ENCODE results near the gene CAMKMT.

Gene CAMKMT

DNA sequence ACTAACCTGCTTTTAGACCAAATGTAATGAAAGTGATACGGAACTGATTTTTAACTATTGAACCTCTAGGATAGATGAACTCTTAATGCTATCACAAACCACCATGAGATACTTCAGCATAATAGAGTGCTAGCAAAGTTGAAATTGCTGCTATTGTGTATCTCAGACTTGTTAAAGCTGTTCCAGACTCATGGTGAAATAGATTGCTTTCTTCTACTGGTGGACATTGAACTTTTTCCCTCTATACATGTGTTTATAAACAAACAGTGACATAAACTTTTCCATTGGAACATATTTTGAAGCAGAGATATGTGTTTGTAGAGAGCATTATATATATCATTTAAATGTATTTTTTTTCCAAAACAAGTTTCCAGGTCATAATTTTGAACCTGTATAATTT is 157.3 kb downstream of the CAMKMT start:
- DNase-seq, result no peak

DNA sequence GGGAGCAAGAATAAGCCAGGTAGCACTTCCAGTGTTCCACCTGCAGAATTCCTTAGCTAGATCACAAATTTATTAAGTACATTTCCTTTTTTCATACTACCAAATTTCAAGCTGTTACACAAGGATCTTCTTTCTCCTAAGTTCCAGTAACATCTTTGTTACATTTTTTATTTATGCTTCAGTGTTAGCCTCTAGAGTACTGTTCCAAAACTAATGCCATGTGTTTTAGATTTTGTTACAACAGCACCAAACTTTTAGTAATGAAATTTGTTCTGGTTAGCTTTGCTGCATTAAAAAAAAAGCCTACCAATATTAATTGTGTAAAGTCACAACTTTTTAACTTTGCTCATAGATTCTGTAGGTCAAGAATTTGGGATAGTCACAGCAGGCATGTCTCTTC is 161.1 kb downstream of the CAMKMT start:
- DNase-seq, result no peak

DNA sequence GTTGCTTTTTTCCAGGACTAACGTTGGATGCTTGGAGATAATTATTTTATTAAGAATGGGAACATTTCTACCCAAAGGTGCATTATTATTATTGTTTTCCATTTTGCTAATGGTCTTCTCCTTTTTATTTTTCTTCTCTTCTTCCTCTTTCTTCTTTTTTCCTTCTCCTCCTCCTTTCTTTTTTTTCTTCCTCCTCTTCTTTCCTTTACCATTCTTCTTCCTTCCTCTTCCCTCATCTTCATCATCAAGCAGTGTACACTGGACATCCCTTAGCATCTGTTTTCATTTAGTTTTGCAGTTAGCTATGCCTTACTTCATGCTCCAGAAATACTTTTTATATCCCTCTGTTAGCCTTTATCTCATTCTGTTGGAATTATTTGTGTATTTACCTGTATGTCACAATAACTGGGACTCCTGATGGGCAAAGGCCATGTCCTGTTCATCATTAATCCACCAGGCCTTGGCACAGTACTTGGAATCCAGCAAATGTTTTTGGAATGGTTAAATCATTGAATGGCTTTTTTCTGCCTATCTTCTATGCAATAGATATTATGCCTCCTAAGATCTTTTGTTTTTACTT is 162.7 kb downstream of the CAMKMT start:
- no peak for DNase-seq

DNA sequence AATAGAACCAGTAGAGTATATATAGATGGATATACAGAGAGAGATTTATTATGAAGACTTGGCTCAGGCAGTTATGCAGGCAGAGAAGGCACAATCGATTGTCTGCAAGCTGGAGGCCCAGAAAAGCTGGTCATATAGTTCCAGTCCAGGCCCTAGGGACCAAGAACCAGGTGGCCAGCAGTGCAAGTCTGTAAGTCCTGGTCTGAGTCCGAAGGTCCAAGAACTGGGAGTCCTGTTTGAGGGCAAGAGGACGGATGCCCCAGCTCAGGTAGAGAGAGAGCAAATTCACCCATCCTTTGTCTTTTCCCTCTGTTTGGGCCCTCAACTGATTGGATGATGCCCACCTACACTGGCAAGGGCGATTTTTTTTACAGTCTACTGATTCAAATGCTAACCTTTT is 164.6 kb downstream of the CAMKMT start:
- no peak for DNase-seq

DNA sequence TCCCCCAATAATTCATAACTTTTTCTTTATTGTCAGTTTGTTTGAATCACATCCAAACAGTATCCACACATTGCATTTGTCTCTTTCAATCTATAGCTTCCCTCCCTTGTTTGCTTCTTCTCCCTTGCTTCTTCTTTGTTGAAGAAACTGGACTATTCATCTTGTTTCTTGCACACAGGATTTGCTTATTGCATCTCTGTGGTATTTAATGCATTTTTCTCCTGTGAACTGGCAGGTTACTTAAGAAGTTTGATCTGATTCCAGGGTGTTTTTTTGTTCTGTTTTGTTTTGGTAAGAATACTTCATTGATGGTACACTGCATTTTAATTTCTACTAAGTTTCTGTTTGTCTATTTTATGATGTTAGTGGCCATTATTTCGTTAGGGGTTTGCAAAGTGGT is 166.8 kb downstream of the CAMKMT start:
- DNase-seq, result no peak

DNA sequence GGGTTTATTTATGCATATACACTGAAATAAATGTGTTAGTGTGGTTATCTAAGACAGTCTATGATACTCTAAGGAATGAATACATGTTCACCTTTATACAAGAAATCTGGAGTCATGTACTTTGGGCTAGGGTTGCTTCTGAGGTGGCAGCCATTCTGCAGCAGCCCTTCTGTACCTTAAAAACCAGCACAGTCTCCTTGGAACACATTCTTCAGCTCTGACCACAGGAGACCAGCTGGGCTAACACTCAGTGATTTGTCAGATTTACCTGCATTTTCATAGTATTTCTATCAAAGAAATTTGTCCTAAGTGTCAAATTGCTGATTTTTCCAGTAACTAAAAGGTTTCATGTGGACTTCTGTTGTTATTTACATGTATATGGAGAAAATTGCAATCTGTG is 167.7 kb downstream of the CAMKMT start:
- DNase-seq, result no peak

DNA sequence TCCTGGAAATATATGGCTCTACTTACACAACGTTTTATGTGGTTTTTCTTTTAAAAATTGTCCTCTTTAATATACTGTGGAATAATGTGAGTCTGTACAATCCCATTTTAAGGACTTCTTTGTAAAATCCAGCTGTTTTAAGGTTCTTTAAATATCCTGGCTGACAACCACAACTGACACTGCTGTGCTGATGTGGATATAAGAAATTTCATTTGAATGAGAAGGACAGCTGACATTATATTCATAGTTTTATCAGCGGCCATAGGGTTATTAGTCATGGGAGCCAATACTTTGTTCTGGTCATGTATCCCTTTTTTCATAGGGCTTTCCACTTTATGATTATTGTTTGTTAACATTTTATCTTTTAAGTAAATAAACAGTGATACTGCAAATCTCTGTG is 169.5 kb downstream of the CAMKMT start:
- no peak for DNase-seq

DNA sequence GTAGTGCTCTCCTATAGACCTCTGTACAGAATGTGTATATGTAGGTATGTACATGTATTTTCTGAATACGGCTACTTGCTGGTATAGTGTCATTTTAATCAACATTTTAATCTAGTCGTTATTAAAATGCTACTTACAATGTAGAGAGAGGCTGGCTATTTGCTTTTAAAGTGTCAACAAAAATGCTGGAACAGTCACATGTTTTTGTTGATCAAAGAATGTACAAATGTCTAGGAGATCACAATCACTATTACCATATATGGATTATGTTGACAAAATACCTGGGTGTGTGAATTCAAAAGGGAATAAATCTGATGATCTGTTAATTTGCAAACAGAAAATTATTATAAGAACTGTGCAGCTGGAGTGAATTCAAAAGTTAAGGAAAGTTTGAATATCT is 170.3 kb downstream of the CAMKMT start:
- DNase-seq, result no peak

DNA sequence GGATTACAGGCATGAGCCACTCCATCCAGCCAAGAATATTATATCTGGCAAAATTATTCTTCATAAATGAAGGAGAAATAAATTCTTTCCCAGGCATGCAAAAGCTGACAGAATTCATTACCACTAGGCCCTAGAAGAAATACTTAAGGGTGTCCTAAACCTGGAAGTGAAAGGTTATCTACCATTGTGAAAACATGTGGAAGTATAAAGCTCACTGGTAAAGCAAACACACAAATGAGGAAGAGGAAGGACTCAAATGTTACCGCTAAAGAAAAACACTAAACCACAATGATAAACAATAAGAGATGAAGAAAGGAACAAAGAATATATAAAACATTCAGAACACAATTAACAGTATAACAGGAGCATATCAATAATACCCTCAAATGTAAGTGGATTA is 171.8 kb downstream of the CAMKMT start:
- no peak for DNase-seq

DNA sequence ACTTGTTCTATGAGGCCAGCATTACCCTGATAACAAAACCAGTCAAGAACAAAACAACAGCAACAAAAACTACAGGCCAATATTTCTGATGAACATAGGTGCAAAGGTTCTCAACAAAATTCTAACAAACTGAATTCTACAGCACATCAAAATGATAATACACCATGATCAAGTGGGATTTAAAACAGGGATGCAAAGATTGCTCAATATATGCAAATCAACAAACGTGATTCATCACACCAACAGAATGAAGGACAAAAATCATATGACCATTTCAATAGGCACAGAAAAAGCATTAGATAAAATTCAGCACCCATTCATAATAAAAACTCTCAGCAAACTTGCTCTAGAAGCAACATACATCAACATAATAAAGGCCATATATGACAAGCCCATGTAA is 173.6 kb downstream of the CAMKMT start:
- DNase-seq, result no peak

DNA sequence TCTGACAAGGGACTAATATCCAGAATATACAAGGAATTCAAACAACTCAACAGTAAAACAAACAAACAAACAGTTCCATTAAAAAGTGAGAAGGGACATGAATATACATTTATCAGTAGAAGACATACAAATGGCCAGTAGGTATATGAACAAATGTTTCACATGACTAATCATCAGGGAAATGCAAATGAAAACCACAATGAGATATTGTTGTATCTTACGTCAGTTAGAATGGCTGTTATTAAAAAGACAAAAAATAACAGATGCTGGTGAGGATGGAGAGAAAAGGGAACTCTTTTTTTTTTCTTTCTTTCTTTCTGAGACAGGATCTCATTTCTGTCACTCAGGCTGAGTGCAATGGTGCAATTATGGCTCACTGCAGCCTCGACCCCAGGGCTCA is 175.5 kb downstream of the CAMKMT start:
- no peak for DNase-seq

DNA sequence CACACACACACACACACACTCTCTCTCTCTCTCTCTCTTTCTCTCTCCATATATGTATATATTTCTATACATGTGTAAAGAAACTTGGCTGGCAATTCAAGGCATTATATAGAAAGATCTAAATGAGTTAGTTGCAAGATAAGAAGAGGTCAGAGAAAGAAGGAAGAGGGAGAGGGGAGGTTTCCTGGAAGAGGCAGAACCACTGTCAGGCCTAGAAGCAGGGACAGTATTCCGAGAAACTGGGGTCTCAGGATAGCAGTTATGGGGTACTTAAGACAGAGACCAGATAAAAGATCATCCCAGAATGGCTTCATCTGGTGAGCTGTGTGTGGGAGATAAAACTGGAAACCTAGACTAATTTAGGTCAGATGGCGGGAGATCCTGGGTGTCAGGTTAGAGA is 180.8 kb downstream of the CAMKMT start:
- DNase-seq, result no peak

DNA sequence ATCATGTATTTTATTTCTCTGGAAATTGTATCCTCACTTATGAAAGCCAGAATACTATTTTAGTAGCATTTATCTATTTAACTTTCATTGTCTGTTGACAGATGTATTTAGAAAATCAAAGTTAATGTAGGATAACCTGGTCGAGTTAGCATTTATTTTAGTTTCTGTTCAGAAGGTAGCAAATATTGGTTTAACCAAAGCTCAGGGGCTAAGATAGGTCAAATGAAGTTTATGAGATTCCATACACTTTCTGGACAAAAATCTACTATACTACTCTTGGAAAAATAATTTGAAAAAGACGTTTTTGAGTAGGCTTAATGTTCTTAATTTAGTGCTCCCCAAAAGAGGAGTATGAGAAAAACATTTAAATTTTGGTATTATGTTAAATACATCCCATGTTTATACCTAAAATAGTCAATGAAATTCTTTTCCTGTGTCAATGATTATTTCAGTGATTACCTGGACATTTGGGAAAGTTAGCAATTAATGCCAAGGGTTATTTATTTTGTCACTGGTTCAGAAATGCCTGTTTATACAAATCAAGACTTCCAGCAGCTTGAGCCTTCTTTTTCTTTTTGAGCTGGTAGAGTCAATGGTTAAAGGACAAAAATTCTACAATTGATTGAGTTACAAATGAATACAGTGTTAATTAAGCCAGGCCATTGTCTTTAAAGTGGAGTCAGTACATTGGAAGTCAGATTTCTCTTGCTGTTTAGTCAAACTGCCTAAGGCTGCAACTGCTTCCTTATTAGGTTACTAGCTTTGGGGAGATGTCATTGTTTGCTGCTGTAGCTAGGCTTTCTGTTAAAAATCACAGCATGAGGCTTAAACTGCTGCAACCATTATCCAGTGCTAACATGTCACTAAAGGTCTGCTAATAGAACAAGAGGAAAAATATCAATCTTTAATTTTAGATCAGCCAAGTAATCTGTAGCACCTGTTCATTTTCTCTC is 182.3 kb downstream of the CAMKMT start:
- no peak for DNase-seq

DNA sequence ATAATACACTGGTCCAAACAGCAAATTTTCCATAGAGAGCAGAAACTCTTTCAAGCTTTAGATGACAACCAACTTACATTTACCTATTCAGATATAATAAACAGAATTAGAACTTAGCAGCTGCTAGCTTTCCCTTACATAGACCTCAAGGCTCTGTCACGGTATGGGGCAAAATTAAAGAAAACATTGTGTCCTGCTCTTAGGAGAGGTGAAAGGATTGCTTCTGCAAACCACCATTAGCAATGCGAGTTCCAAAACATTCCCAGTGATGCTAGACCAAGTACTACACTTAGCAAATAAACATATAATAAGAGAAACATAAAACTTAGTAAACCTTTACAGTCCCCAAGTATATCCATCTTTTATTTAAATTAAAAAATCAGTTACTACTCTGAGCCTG is 183.3 kb downstream of the CAMKMT start:
- no peak for DNase-seq

DNA sequence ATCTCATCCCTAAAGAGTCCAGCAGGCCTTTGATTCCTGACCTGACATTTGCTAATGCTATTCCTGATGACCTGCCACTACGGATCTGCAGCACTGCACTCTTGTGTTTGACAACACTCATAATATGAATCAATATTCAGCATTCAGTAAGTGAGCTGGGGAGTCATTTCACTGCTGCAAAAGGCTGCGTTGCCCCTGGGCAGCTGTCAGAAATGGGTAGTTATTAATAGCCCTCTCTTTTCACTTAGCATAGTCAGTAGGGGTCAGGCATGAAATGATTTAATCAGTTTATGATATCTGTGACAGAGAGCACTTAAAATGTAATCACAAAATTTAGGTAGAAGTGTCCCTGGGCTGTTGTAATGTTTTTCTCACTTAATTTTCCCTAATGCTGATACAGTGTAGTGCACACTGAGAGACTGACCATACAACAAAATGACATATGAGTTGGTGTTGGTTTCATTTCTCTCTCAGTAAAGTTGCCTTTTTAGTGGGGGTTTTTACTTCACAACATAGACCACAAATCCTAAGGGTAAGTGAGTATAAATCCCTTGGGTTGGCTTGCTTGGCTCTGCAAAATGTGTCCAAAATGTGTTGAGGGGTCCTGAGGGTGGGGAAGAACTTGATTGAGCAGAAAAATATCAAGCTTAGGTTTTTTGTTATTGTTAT is 184.8 kb downstream of the CAMKMT start:
- no peak for DNase-seq

DNA sequence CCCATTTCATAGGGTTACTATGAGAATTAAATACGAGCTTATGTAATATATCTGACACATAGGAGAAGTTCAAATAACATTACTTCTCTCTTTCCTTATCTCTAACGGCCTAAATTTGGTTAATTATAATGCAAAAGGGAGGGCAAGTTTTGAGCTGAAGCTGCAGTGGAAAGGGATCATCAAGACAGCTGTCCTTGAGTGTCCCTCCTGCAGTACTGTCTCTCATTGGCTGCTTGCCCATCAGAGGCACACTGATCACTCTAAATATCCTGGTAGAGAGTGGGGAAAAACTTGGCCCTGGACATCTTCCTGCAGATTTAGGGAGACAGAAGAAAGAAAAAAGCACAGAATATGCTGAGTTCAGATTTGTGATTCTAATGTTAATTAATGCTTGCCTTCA is 186.0 kb downstream of the CAMKMT start:
- no peak for DNase-seq

DNA sequence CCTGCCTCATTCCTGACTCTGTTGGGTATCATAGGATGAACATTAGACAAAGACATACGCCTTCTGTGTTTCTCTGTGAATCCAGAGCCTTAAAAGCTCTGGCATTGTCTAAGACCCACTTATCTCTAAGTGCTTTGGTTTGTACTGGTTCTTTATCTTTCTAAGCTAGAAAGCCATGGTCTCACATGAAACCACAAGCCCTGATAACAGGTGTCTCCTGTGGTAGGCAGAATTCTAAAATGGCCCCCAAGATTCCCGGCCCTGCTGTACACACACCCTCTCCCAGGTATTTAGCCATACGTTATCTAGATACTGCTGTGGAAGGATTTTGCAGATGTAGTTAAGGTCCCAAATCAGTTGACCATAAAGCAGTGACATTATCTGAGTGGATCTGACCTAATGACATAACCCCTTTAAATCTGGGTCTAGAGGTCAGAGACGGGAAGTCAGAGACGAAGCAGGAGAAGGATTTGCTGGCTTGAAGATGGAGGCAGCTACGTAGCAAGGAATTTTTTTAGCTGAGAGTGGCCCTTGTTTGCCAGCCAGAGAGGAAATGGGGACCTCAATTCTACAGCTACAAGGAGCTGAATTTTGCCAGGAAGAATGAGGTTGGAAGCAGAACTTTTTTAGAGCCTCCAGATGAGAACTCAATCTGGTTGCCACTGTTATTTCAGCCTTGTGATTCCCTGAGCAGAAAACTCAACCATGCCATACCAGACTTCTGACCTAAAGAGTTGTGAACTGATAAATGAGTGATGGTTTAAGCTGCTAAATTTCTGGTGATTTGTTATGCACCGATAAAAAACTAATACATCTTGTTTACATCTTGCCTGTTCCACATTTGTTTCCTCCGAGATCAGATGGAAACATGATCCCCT is 186.7 kb downstream of the CAMKMT start:
- no peak for DNase-seq

DNA sequence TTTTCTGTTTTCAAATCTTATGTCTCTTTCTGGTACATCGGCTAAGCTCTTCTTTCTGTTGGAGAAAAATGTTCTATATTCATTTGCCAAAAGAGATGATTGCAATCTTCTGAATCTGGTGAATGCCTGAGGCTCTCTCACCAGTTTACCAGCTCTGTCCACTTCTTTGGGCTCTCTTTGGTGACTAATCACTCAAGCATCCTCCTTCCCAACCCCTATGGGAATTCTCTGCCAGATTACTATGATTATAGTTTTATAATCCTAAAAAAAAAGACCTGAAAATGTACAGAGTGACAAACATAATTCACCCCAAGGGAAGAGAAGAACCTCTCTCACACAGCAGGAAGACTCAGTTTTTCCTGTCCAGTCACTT is 187.3 kb downstream of the CAMKMT start:
- no peak for DNase-seq

DNA sequence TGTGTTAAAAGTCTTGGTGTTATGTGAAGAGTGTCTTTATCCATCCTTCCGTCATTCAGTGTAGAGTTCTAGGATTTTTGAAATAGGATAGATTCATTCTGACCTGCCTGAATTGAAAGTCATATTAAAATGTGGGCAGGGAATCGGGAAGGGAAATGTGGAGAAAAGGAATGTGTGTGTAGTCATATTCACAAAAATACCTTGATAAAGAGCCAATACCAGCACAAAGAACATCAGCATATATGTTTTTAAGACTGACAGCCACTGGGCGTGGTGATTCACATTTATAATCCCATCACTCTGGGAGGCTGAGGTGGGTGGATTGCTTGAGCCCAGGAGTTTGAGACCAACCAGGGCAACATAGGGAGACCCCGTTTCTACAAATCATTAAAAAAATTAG is 188.1 kb downstream of the CAMKMT start:
- no peak for DNase-seq

DNA sequence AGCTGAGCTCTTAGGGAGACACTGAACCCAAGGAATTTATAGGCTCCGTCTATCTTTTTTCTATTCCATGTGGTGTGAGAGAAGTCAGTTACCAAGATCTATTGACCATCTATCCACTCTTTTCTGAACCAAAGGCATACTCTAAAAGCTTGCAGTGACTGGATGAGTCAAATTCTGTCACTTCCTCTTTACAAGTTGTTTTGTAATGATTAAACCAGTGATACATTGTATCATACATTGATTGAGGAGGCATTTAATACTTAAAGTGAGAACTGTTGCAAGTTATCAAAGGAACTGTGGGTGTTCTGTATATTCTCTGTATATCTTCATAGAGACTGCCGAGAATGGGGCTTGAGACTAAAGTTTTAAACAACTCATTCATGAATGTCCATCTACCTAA is 188.8 kb downstream of the CAMKMT start:
- DNase-seq, result no peak

DNA sequence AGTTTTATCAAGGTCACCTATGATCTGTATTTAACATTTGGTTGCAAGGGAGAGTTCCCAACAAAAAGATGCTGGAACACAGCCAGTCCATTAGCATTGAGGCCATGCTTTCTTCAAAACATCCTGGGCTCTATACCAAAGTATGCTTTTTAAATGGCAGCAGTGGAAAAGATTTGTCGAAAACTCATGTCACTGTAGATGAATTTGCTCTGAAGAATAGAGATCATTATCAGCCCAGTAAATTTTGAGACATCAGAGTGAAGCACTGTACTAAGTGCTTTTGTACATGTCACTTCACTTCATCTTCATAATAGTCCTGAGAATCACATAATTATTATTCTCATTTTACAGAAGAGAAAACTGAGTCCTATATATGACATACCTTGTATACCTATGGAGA is 189.8 kb downstream of the CAMKMT start:
- DNase-seq, result no peak

DNA sequence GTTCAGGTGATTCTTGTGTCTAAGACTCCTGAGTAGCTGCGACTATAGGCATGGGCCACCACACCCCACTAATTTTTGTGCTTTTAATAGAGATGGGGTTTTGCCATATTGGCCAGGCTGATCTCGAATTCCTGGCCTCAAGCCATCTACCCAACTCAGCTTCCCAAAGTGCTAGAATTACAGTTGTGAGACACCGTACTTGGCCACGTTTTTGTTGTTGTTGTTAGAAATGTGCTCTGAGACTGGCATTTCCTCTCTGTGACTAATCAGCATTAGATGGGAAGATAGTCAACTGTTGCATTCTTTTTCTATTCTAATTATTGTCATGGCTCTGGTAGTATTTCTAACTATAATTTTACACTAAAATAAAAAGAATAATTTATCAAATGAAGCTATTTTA is 191.7 kb downstream of the CAMKMT start:
- no peak for DNase-seq

DNA sequence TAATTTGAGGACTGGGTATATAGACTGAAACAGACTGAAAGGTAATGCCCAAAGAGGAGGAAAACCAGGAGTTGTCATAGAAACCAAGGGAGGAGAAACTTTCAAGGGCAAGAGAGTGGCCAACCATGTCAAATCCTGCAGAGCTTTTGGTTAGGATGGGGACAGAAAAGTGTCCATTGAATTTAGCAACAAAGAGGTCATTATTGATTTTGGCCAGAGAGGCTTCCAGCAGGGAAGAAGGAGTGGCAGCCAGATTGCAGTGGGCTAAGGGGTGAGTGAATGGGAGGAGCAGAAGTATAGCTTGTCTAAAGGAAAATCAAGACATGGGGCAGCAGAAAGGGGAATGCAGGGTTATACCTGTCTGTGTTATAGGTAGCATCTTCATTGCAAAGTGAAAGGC is 194.0 kb downstream of the CAMKMT start:
- DNase-seq, result no peak
